Vagina (tissue), 2 donors: ENCODE results near the gene NUB1.

Experiments used
- POLR2A ChIP-seq, 2 donors: fragments of 450-650 bp; IDR thresholded peaks; one replicate each; pipeline ENCODE4 v1.6.1; 2017; ENCODE audit warnings: antibody characterized with exemption in 2 of 2, mild to moderate bottlenecking in 2 of 2, moderate library complexity in 2 of 2
- TF ChIP-seq, protein P1 (sequence below), 3 experiments: fragments of 450-650 bp in 2 of 3; fragments of 200-600 bp in 1 of 3; sonication (generic) in 1 of 3; IDR thresholded peaks; one replicate each; pipeline ENCODE4 v1.5.1; 2017 to 2019; ENCODE audit warnings: antibody characterized with exemption in 3 of 3, mild to moderate bottlenecking in 2 of 3, moderate library complexity in 2 of 3

DNA sequence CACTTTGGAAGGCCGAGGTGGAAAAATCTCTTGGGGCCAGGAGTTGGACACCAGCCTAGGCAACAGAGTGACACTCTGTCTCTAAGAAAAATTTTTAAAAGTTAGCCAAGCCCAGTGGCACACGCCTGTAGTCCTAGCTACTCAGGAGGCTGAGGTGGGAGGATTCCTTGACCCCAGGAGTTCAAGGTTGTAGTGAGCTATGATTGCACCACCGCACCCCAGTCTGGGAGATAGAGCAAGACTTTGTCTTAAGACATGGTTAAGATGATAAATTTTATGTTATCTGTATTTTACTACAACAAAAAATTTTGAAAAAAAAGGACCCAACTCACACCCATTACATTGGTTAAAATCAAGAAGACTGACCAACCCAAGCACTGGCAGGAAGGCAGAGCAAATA, 48.8 kb upstream of the NUB1 start:
- no peak for TF ChIP-seq POLR2A (IDR thresholded peaks at IDR 0.05)
- TF ChIP-seq, protein P1, sequence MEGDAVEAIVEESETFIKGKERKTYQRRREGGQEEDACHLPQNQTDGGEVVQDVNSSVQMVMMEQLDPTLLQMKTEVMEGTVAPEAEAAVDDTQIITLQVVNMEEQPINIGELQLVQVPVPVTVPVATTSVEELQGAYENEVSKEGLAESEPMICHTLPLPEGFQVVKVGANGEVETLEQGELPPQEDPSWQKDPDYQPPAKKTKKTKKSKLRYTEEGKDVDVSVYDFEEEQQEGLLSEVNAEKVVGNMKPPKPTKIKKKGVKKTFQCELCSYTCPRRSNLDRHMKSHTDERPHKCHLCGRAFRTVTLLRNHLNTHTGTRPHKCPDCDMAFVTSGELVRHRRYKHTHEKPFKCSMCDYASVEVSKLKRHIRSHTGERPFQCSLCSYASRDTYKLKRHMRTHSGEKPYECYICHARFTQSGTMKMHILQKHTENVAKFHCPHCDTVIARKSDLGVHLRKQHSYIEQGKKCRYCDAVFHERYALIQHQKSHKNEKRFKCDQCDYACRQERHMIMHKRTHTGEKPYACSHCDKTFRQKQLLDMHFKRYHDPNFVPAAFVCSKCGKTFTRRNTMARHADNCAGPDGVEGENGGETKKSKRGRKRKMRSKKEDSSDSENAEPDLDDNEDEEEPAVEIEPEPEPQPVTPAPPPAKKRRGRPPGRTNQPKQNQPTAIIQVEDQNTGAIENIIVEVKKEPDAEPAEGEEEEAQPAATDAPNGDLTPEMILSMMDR (IDR thresholded peaks at IDR 0.05), result no peak
